GM10266 (cell line): Measurements from ENCODE around the gene TXNRD2.
"Not testable (repeated sequence)": the region's sequence is repeated elsewhere in the genome, so short reads cannot be mapped to it uniquely, and the experiment has no call there.

Experiments
- DNase-seq: peaks from one replicate; pipeline ENCODE4 v3.0.0; 2012; ENCODE audit errors: extremely low spot score
- CTCF ChIP-seq: IDR thresholded peaks from 2 replicates; pipeline ENCODE4 v1.5.1; 2012; ENCODE audit warnings: mild to moderate bottlenecking, low read depth; ENCODE audit not compliant: control insufficient read depth, insufficient read depth; ENCODE audit errors: missing control alignments

Gene TXNRD2

GRCh38 chr22:19929586-19930550, 11.8 kb downstream of the TXNRD2 start:
- DNase-seq: no peak

GRCh38 chr22:19928207-19928606, 13.4 kb downstream of the TXNRD2 start:
- DNase-seq: no peak
- TF ChIP-seq CTCF: no peak

More at GRCh38 chr22:19929586-19930550, 11.8 kb downstream of the TXNRD2 start:
- TF ChIP-seq CTCF: no peak

GRCh38 chr22:19927696-19928095, 13.9 kb downstream of the TXNRD2 start:
- no peak for DNase-seq
- no peak for TF ChIP-seq CTCF

- DNase-seq: not testable (repeated sequence)
Observed at GRCh38 chr22:19926028-19926427, 15.6 kb downstream of the TXNRD2 start.

GRCh38 chr22:19923914-19924513, 17.6 kb downstream of the TXNRD2 start:
- no peak for DNase-seq
- TF ChIP-seq CTCF: no peak

GRCh38 chr22:19921544-19922081, 20.0 kb downstream of the TXNRD2 start:
- DNase-seq: no peak
- no peak for TF ChIP-seq CTCF

- no peak for TF ChIP-seq CTCF
- no peak for DNase-seq
Observed at GRCh38 chr22:19919701-19920363, 21.8 kb downstream of the TXNRD2 start.
